OCI-M2 (cell line): ENCODE data around the gene PCSK6.
"Not testable (repeated sequence)": the region's sequence is repeated elsewhere in the genome, so short reads cannot be mapped to it uniquely, and the experiment has no call there.

ENCODE experiments used
- DNase-seq: peaks from one replicate; lab custom pipeline; 2025; ENCODE audit not compliant: unreplicated experiment; lab: John Stamatoyannopoulos, UW

Gene PCSK6

GRCh38 chr15:101406036-101406435 is 83.5 kb downstream of the PCSK6 start:
- DNase-seq: no peak

- DNase-seq: no peak
Measured at GRCh38 chr15:101404245-101404644, 85.3 kb downstream of the PCSK6 start.

GRCh38 chr15:101402883-101403282 is 86.6 kb downstream of the PCSK6 start:
- DNase-seq: not testable (repeated sequence)

GRCh38 chr15:101401286-101401685 is 88.2 kb downstream of the PCSK6 start:
- no peak for DNase-seq

GRCh38 chr15:101399431-101399830 is 90.1 kb downstream of the PCSK6 start:
- no peak for DNase-seq

GRCh38 chr15:101398247-101398646 is 91.3 kb downstream of the PCSK6 start:
- no peak for DNase-seq

- no peak for DNase-seq
Measured at GRCh38 chr15:101397521-101398003, 91.9 kb downstream of the PCSK6 start.

- DNase-seq: no peak
Measured at GRCh38 chr15:101396484-101397261, 92.8 kb downstream of the PCSK6 start.

GRCh38 chr15:101394654-101395053 is 94.9 kb downstream of the PCSK6 start:
- no peak for DNase-seq

GRCh38 chr15:101394056-101394630 is 95.4 kb downstream of the PCSK6 start:
- DNase-seq: no peak

- DNase-seq: no peak
Measured at GRCh38 chr15:101393172-101393571, 96.3 kb downstream of the PCSK6 start.

GRCh38 chr15:101391981-101392640 is 97.4 kb downstream of the PCSK6 start:
- DNase-seq: no peak

- no peak for DNase-seq
Measured at GRCh38 chr15:101391431-101391830, 98.1 kb downstream of the PCSK6 start.

GRCh38 chr15:101390462-101390861 is 99.0 kb downstream of the PCSK6 start:
- DNase-seq: no peak

- no peak for DNase-seq
Measured at GRCh38 chr15:101390060-101390459, 99.4 kb downstream of the PCSK6 start.

- no peak for DNase-seq
Measured at GRCh38 chr15:101389362-101389761, 100.1 kb downstream of the PCSK6 start.

- DNase-seq: no peak
Measured at GRCh38 chr15:101388046-101388445, 101.5 kb downstream of the PCSK6 start.

- DNase-seq: no peak
Measured at GRCh38 chr15:101387574-101387973, 101.9 kb downstream of the PCSK6 start.

- DNase-seq: no peak
Measured at GRCh38 chr15:101386967-101387366, 102.5 kb downstream of the PCSK6 start.

- DNase-seq: no peak
Measured at GRCh38 chr15:101386006-101386405, 103.5 kb downstream of the PCSK6 start.

- no peak for DNase-seq
Measured at GRCh38 chr15:101384276-101384675, 105.2 kb downstream of the PCSK6 start.

- DNase-seq: no peak
Measured at GRCh38 chr15:101382544-101382943, 107.0 kb downstream of the PCSK6 start.
